ENCODE measurements around the gene TCF25. TPM values are rescaled to one million over a fixed set of nuclear protein-coding genes. Genes with fewer than 3 reads are reported as not detected.
A peak's percentile ranks its signal among the peaks of the same experiment; 100 is the strongest.

TCF25 gene
- polyA plus RNA-seq, 1 experiment: 219 TPM

DNA sequence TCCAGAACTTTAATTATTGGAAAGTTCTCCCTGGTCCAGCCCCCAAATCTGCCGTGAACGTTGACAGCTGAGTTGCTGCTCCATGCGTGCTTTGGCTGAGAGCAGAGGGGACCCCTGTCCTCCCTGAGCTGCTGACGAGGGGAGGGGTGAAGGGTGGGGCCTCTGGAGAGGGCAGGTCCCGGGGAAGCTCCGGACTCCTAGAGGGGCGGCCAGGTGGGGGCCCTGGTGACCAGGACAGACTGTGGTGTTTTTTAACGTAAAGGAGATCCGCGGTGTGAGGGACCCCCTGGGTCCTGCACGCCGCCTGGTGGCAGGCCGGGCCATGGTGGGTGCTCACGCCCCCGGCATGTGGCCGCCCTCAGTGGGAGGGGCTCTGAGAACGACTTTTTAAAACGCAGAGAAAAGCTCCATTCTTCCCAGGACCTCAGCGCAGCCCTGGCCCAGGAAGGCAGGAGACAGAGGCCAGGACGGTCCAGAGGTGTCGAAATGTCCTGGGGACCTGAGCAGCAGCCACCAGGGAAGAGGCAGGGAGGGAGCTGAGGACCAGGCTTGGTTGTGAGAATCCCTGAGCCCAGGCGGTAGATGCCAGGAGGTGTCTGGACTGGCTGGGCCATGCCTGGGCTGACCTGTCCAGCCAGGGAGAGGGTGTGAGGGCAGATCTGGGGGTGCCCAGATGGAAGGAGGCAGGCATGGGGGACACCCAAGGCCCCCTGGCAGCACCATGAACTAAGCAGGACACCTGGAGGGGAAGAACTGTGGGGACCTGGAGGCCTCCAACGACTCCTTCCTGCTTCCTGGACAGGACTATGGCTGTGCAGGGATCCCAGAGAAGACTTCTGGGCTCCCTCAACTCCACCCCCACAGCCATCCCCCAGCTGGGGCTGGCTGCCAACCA, 45.3 kb downstream of the TCF25 start, which contains the start of gene MC1R:
MC1R (plus strand) TSS at position 410 of the 895 bp plus-strand sequence; CDS start at position 807, 397 bp downstream.
- DNase-seq (ENCODE audit: low read depth): no peak
- ChIA-PET POLR2A (interaction anchor here (0.5 kb wide), 1 partner anchor 53 kb away, joined by 15 read pairs; no protein-coding TSS in a partner anchor), CTCF (interaction anchor here (0.6 to 2.0 kb wide), 6 partner anchors 9 to 165 kb away, joined by 3 to 6 read pairs (median 4); partner anchors contain the start of gene TCF25)
- TF ChIP-seq, protein P1, sequence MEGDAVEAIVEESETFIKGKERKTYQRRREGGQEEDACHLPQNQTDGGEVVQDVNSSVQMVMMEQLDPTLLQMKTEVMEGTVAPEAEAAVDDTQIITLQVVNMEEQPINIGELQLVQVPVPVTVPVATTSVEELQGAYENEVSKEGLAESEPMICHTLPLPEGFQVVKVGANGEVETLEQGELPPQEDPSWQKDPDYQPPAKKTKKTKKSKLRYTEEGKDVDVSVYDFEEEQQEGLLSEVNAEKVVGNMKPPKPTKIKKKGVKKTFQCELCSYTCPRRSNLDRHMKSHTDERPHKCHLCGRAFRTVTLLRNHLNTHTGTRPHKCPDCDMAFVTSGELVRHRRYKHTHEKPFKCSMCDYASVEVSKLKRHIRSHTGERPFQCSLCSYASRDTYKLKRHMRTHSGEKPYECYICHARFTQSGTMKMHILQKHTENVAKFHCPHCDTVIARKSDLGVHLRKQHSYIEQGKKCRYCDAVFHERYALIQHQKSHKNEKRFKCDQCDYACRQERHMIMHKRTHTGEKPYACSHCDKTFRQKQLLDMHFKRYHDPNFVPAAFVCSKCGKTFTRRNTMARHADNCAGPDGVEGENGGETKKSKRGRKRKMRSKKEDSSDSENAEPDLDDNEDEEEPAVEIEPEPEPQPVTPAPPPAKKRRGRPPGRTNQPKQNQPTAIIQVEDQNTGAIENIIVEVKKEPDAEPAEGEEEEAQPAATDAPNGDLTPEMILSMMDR (IDR thresholded peaks at IDR 0.05; ENCODE audit: insufficient read depth, low read depth, low read length): peak; percentile 77
- H3K36me3 ChIP-seq (ENCODE audit: control insufficient read depth, insufficient read depth, low read length): no peaks in the 10 kb centered on the region
- peak within 1 kb of the TSS; percentile 38 for H3K4me3 ChIP-seq (ENCODE audit: low read depth, low read length)
- H3K27me3 ChIP-seq (ENCODE audit: control insufficient read depth, insufficient read depth, low read length): no peaks in the 10 kb centered on the region

DNA sequence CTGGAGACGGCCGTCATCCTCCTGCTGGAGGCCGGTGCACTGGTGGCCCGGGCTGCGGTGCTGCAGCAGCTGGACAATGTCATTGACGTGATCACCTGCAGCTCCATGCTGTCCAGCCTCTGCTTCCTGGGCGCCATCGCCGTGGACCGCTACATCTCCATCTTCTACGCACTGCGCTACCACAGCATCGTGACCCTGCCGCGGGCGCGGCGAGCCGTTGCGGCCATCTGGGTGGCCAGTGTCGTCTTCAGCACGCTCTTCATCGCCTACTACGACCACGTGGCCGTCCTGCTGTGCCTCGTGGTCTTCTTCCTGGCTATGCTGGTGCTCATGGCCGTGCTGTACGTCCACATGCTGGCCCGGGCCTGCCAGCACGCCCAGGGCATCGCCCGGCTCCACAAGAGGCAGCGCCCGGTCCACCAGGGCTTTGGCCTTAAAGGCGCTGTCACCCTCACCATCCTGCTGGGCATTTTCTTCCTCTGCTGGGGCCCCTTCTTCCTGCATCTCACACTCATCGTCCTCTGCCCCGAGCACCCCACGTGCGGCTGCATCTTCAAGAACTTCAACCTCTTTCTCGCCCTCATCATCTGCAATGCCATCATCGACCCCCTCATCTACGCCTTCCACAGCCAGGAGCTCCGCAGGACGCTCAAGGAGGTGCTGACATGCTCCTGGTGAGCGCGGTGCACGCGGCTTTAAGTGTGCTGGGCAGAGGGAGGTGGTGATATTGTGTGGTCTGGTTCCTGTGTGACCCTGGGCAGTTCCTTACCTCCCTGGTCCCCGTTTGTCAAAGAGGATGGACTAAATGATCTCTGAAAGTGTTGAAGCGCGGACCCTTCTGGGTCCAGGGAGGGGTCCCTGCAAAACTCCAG, 46.4 kb downstream of the TCF25 start:
- POLR2A ChIA-PET: no interaction called here
- CTCF ChIA-PET: interaction anchor here (1.0 to 5.8 kb wide), 4 partner anchors 9 to 46 kb away, joined by 3 to 48 read pairs (median 5); partner anchors contain the start of gene TCF25

DNA sequence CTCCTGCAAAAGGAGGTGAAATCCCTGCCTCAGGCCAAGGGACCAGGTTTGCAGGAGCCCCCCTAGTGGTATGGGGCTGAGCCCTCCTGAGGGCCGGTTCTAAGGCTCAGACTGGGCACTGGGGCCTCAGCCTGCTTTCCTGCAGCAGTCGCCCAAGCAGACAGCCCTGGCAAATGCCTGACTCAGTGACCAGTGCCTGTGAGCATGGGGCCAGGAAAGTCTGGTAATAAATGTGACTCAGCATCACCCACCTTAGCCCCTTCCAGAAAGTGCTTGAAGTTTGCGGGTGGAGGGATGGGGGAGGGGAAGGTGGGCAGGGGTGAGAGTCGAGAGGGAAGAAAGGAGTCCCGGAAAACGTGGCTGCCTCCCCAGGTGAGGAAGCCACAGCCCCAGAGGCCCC, 47.3 kb downstream of the TCF25 start:
- Histone ChIP-seq H3K4me3 (ENCODE audit: low read depth, low read length) (no peak overlapping the region), H3K27me3 (ENCODE audit: control insufficient read depth, insufficient read depth, low read length) (no peaks in the 10 kb centered on the region), H3K36me3 (ENCODE audit: control insufficient read depth, insufficient read depth, low read length) (no peaks in the 10 kb centered on the region)
- POLR2A ChIA-PET: no interaction called here
- CTCF ChIA-PET: interaction anchor here (5.8 kb wide), 1 partner anchor 10 kb away, joined by 48 read pairs; no protein-coding TSS in a partner anchor
- TF ChIP-seq, protein P1 (IDR thresholded peaks at IDR 0.05; ENCODE audit: insufficient read depth, low read depth, low read length): no peak
- no peak for DNase-seq (ENCODE audit: low read depth)

More for the DNA sequence above, 46.4 kb downstream of the TCF25 start:
- TF ChIP-seq, protein P1 (IDR thresholded peaks at IDR 0.05; ENCODE audit: insufficient read depth, low read depth, low read length): no peak
- Histone ChIP-seq H3K4me3 (ENCODE audit: low read depth, low read length) (no peak overlapping the region), H3K36me3 (ENCODE audit: control insufficient read depth, insufficient read depth, low read length) (no peaks in the 10 kb centered on the region), H3K27me3 (ENCODE audit: control insufficient read depth, insufficient read depth, low read length) (no peaks in the 10 kb centered on the region)
- no peak for DNase-seq (ENCODE audit: low read depth)

DNA sequence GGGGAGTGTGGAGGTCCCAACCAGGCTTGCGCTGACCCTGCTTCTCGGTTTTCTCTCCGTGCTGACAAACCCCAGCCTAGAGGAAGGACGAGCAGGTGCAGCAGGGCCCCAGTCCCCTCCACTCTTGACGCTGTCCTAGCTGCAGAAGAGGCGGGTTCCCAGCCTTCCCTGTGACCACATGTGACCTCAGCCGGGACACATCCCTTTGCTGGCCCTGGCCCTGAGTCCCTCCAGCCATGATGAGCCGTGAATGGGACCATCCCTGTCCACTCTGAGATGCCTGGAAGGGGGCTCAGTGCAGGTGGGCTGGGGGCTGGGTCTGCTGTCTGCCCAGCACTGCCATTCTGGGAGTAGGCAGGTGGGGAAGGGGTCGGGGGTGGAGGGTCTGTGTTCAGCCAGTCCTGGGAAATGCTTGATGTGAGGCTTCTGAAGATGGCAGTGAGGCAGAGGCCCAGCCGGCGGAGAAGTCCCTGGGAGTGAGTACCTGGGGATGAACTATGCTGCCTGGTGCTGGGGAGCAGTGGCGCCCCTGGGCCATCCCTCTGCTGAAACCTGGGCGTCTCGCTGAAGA, 47.8 kb downstream of the TCF25 start:
- TF ChIP-seq, protein P1 (IDR thresholded peaks at IDR 0.05; ENCODE audit: insufficient read depth, low read depth, low read length): no peak
- CTCF ChIA-PET: interaction anchor here (1.4 to 5.8 kb wide), 2 partner anchors 10 to 221 kb away, joined by 5 to 48 read pairs; no protein-coding TSS in a partner anchor
- Histone ChIP-seq H3K4me3 (ENCODE audit: low read depth, low read length) (peak overlapping the region; percentile 5; the same call in 1 of the 2 replicates), H3K27me3 (ENCODE audit: control insufficient read depth, insufficient read depth, low read length) (no peaks in the 10 kb centered on the region), H3K36me3 (ENCODE audit: control insufficient read depth, insufficient read depth, low read length) (no peaks in the 10 kb centered on the region)
- POLR2A ChIA-PET: no interaction called here
- DNase-seq (ENCODE audit: low read depth): no peak
